Transverse colon (tissue), 3 donors: ENCODE measurements around the gene SYCN.

Experiments used
- EP300 ChIP-seq: sonication (generic); formaldehyde crosslinking; IDR thresholded peaks from one replicate; pipeline ENCODE4 v1.6.1; 2017; ENCODE audit warnings: antibody characterized with exemption, low read depth
- POLR2A ChIP-seq: fragments of 450-650 bp; IDR thresholded peaks from one replicate; pipeline ENCODE4 v1.6.1; 2016; ENCODE audit warnings: antibody characterized with exemption, mild to moderate bottlenecking, moderate library complexity
- TF ChIP-seq, protein P1 (sequence below), 5 experiments: fragments of 200-600 bp in 3 of 5; fragments of 450-650 bp in 2 of 5; sonication (generic) in 3 of 5; IDR thresholded peaks; 1 replicate in 2 of 5; 2 replicates in 3 of 5; pipeline ENCODE4 v1.5.1; 2016 to 2017; ENCODE audit warnings: antibody characterized with exemption in 5 of 5, inconsistent platforms in 3 of 5, mild to moderate bottlenecking in 2 of 5, moderate library complexity in 1 of 5

DNA sequence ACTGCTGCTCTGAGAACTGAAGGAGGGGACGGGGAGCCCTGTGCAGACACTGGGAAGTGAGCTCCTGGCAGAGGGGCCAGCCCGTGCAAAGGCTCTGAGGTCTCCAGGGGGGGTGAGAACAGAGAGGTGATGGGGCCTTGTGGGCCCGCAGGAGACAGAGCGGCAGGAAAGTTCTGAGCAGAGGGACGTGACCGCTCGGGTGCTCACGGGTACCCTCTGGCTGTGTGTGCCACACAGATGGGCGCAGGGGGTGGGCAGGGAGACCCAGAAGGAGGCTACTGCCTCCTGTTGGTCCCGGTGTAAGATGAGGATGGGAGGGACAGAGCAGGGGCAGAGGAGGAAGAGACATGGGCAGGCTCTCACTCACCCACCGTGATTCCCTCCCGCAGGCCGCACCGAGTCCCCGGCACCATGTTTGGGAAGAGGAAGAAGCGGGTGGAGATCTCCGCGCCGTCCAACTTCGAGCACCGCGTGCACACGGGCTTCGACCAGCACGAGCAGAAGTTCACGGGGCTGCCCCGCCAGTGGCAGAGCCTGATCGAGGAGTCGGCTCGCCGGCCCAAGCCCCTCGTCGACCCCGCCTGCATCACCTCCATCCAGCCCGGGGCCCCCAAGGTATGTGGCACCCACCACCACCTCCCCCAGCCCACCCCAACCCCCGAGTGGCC lies 34.8 kb downstream of the SYCN start:
- TF ChIP-seq, protein P1, sequence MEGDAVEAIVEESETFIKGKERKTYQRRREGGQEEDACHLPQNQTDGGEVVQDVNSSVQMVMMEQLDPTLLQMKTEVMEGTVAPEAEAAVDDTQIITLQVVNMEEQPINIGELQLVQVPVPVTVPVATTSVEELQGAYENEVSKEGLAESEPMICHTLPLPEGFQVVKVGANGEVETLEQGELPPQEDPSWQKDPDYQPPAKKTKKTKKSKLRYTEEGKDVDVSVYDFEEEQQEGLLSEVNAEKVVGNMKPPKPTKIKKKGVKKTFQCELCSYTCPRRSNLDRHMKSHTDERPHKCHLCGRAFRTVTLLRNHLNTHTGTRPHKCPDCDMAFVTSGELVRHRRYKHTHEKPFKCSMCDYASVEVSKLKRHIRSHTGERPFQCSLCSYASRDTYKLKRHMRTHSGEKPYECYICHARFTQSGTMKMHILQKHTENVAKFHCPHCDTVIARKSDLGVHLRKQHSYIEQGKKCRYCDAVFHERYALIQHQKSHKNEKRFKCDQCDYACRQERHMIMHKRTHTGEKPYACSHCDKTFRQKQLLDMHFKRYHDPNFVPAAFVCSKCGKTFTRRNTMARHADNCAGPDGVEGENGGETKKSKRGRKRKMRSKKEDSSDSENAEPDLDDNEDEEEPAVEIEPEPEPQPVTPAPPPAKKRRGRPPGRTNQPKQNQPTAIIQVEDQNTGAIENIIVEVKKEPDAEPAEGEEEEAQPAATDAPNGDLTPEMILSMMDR (IDR thresholded peaks at IDR 0.05) = no peak
- TF ChIP-seq EP300 = no peak
- TF ChIP-seq POLR2A = no peak
